Hematopoietic multipotent progenitor cell treated with erythropoietin and hydrocortisone succinate and interleukin-3 and kit ligand, for 6 days (in vitro differentiated cells): ENCODE data around the gene PRICKLE1.

ENCODE experiments used
- DNase-seq: peaks from one replicate; pipeline ENCODE4 v3.0.0-alpha.2; 2015

The PRICKLE1 gene

GRCh38 chr12:42589465-42590329 is at the start of gene PRICKLE1:
Gene PRICKLE1 (minus strand): TSS chr12:42589746. CDS start chr12:42472516, 117,230 bp downstream.
- peak; percentile 42 for DNase-seq

GRCh38 chr12:42638697-42639096 is 49.2 kb upstream of the PRICKLE1 start:
- DNase-seq = no peak

- DNase-seq = no peak
These were observed 48.5 kb upstream of the PRICKLE1 start for GRCh38 chr12:42638011-42638410.

- DNase-seq = no peak
These were observed 47.4 kb upstream of the PRICKLE1 start for GRCh38 chr12:42636993-42637392.

GRCh38 chr12:42633594-42633993 is 44.0 kb upstream of the PRICKLE1 start:
- DNase-seq = no peak

GRCh38 chr12:42631513-42631912 is 42.0 kb upstream of the PRICKLE1 start:
- DNase-seq = no peak

GRCh38 chr12:42630314-42630713 is 40.8 kb upstream of the PRICKLE1 start:
- DNase-seq = no peak

GRCh38 chr12:42627151-42627550 is 37.6 kb upstream of the PRICKLE1 start:
- DNase-seq = no peak

GRCh38 chr12:42625611-42626010 is 36.1 kb upstream of the PRICKLE1 start:
- no peak for DNase-seq

GRCh38 chr12:42617622-42618021 is 28.1 kb upstream of the PRICKLE1 start:
- DNase-seq = no peak

GRCh38 chr12:42615006-42615405 is 25.5 kb upstream of the PRICKLE1 start:
- DNase-seq = no peak

- DNase-seq = no peak
These were observed 22.7 kb upstream of the PRICKLE1 start for GRCh38 chr12:42612231-42612613.

GRCh38 chr12:42611571-42612230 is 22.2 kb upstream of the PRICKLE1 start:
- no peak for DNase-seq

GRCh38 chr12:42609605-42610004 is 20.1 kb upstream of the PRICKLE1 start:
- no peak for DNase-seq

- no peak for DNase-seq
These were observed 18.8 kb upstream of the PRICKLE1 start for GRCh38 chr12:42608196-42608825.

GRCh38 chr12:42607584-42608058 is 18.1 kb upstream of the PRICKLE1 start:
- DNase-seq = no peak

- no peak for DNase-seq
These were observed 16.9 kb upstream of the PRICKLE1 start for GRCh38 chr12:42606471-42606870.

- no peak for DNase-seq
These were observed 16.1 kb upstream of the PRICKLE1 start for GRCh38 chr12:42605685-42606084.

GRCh38 chr12:42603246-42603990 is 13.9 kb upstream of the PRICKLE1 start:
- DNase-seq = no peak

- no peak for DNase-seq
These were observed 4.3 kb upstream of the PRICKLE1 start for GRCh38 chr12:42593874-42594273.

- DNase-seq = peak; percentile 10
These were observed 886 bp upstream of the PRICKLE1 start for GRCh38 chr12:42590330-42590934.
